Panc1 (cell line): ENCODE data around the gene POLD3.

Experiments used
- CTCF ChIP-seq: fragments of 450-650 bp; IDR thresholded peaks from 2 replicates; pipeline ENCODE4 v1.5.1; 2017; ENCODE audit warnings: mild to moderate bottlenecking
- POLR2AphosphoS5 ChIP-seq: IDR thresholded peaks from 2 replicates; pipeline ENCODE4 v1.6.1; 2012; ENCODE audit warnings: mild to moderate bottlenecking, low read depth, low read length, moderate library complexity
- TCF7L2 ChIP-seq: IDR thresholded peaks from 2 replicates; pipeline ENCODE4 v1.6.1; 2011; ENCODE audit warnings: mild to moderate bottlenecking, low read depth, low read length, inconsistent platforms

- TF ChIP-seq CTCF (no peak), POLR2AphosphoS5 (no peak), TCF7L2 (no peak)
Measured at GRCh38 chr11:74678041-74678440, 85.7 kb downstream of the POLD3 start.
